ENCODE data around the gene NPAS2. TPM values are rescaled to one million over a fixed set of nuclear protein-coding genes. Genes with fewer than 3 reads are reported as not detected.

Gene NPAS2
- total RNA-seq, 1 experiment from 2014 or later, result 142 TPM

DNA sequence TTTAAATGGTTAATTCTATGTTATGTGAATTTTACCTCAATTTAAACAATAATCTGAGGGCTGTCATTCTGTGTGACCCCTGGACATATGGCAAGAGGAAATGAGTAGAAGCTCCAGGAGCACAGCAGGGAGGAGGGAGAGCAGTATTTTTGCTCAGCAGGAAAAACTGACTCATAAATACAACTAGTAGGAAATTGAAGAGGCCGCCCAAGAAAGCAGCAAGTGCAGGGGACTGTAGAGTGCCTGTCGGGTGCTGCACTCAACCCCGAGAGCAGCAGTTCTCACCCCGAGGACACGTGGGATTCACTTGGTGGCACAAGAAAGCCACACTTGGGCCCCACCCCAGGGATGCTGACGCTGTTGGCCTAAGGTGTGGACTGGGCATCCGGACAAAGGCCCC lies 60.8 kb downstream of the NPAS2 start:
- DNase-seq, result no peak
- BruUV-seq (replicated peaks), result no TSS peak
- H3K4me3 Mint-ChIP-seq (ENCODE audit: low read depth, unreplicated experiment), result no peak overlapping the region
- intact Hi-C loops (cut with micrococcal nuclease; ENCODE audit: unreplicated experiment), result no loop called here
- H3K4me1 Mint-ChIP-seq (ENCODE audit: low read depth, unreplicated experiment), result peaks cover 41% of the 10 kb centered on the region
- H3K27me3 Mint-ChIP-seq (ENCODE audit: unreplicated experiment), result no peaks in the 10 kb centered on the region
- peak overlapping the region; percentile 13 for H3K27ac Mint-ChIP-seq (ENCODE audit: unreplicated experiment)
- TF ChIP-seq, protein P1, sequence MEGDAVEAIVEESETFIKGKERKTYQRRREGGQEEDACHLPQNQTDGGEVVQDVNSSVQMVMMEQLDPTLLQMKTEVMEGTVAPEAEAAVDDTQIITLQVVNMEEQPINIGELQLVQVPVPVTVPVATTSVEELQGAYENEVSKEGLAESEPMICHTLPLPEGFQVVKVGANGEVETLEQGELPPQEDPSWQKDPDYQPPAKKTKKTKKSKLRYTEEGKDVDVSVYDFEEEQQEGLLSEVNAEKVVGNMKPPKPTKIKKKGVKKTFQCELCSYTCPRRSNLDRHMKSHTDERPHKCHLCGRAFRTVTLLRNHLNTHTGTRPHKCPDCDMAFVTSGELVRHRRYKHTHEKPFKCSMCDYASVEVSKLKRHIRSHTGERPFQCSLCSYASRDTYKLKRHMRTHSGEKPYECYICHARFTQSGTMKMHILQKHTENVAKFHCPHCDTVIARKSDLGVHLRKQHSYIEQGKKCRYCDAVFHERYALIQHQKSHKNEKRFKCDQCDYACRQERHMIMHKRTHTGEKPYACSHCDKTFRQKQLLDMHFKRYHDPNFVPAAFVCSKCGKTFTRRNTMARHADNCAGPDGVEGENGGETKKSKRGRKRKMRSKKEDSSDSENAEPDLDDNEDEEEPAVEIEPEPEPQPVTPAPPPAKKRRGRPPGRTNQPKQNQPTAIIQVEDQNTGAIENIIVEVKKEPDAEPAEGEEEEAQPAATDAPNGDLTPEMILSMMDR (IDR thresholded peaks at IDR 0.05; ENCODE audit: unreplicated experiment), result no peak
- no peaks in the 10 kb centered on the region for H3K9me3 Mint-ChIP-seq (ENCODE audit: low read depth, unreplicated experiment)
- CTCF ChIA-PET, result no interaction called here
- peaks cover 31% of the 10 kb centered on the region for H3K36me3 Mint-ChIP-seq (ENCODE audit: insufficient read depth, unreplicated experiment)

DNA sequence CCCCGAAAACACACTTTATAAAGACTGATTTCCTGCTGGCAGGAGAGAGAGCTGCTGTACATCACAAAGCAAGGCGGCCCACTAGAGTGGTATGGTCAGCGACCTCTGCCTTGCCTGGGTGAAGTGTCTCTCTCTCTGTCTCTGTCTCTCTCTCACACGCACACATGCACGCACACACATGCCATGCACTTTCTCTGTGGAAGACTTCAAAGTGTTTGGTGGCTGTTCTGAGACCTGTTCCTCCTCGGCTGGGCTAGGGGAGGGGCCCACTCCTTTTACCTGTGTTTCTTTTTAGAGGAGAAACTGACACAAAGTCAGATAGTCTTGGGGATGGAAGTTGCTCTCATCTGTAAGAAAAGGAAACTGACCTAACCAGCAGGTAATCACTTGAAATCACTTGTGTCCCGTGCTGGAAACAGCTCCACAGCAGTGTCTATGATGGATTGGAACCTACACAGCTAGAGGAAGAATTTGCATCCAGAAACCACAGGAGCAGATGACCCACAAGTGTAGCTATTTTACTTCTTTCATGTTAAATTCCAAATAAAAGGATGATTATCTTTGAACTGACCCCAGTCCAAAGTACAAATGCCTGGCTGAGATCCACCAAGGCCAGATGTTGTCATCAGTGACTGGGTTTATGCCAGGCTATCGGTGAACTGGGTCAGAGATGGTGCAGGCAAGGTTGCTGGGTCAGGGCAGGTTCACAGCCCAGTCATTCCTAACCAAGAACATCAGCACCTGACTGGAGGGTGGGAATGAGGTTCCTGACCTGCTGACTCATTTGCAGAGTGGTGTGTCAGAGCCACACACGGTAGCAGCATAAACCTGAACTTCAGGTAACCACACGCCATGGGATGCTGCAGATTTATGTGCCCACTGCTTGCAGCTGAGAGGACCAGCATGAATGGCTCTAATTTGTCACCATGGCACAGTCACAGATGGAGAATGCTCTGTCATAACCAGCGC lies 63.0 kb downstream of the NPAS2 start:
- Mint-ChIP-seq H3K4me3 (ENCODE audit: low read depth, unreplicated experiment) (peak overlapping the region; percentile 30), H3K4me1 (ENCODE audit: low read depth, unreplicated experiment) (peaks cover 45% of the 10 kb centered on the region), H3K36me3 (ENCODE audit: insufficient read depth, unreplicated experiment) (peaks cover 33% of the 10 kb centered on the region), H3K9me3 (ENCODE audit: low read depth, unreplicated experiment) (no peaks in the 10 kb centered on the region), H3K27me3 (ENCODE audit: unreplicated experiment) (no peaks in the 10 kb centered on the region), H3K27ac (ENCODE audit: unreplicated experiment) (peak overlapping the region; percentile 77)
- no TSS peak for BruUV-seq (replicated peaks)
- intact Hi-C loops (cut with micrococcal nuclease; ENCODE audit: unreplicated experiment), result no loop called here
- DNase-seq, result peak; percentile 62
- CTCF ChIA-PET, result interaction anchor here (1.9 kb wide), 1 partner anchor 273 kb away, joined by 5 read pairs; no protein-coding TSS in a partner anchor
- TF ChIP-seq, protein P1 (IDR thresholded peaks at IDR 0.05; ENCODE audit: unreplicated experiment), result no peak

DNA sequence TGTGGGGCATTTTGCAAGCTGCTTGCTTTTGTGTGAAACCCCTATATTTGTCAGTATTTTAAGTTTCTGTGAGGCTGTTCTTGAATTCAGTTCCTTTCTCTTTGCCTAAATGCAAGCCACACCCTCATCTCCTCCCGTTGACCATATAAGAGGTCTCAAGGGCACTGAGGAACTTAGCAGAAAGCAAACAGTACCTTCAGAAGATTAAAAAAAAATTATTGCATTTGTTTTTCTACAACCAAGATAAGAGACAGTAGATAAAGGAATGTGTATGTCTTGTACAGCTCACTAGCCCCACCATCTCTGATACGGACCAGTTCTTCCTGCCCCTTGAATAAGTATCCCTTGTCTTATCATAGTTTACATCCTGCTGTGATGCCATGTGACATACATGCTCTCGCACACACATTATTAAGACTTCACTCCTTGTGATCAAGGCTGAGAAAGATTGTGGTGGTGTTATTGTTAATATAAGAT lies 64.2 kb downstream of the NPAS2 start:
- no peaks in the 10 kb centered on the region for H3K9me3 Mint-ChIP-seq (ENCODE audit: low read depth, unreplicated experiment)
- H3K4me3 Mint-ChIP-seq (ENCODE audit: low read depth, unreplicated experiment), result peak overlapping the region; percentile 30
- no TSS peak for BruUV-seq (replicated peaks)
- peak overlapping the region; percentile 7 for H3K27ac Mint-ChIP-seq (ENCODE audit: unreplicated experiment)
- H3K36me3 Mint-ChIP-seq (ENCODE audit: insufficient read depth, unreplicated experiment), result peaks cover 29% of the 10 kb centered on the region
- H3K4me1 Mint-ChIP-seq (ENCODE audit: low read depth, unreplicated experiment), result peaks cover 51% of the 10 kb centered on the region
- DNase-seq, result no peak
- H3K27me3 Mint-ChIP-seq (ENCODE audit: unreplicated experiment), result no peaks in the 10 kb centered on the region
- intact Hi-C loops (cut with micrococcal nuclease; ENCODE audit: unreplicated experiment), result no loop called here
- TF ChIP-seq, protein P1 (IDR thresholded peaks at IDR 0.05; ENCODE audit: unreplicated experiment), result no peak
- CTCF ChIA-PET, result interaction anchor here (1.9 kb wide), 1 partner anchor 274 kb away, joined by 5 read pairs; no protein-coding TSS in a partner anchor

DNA sequence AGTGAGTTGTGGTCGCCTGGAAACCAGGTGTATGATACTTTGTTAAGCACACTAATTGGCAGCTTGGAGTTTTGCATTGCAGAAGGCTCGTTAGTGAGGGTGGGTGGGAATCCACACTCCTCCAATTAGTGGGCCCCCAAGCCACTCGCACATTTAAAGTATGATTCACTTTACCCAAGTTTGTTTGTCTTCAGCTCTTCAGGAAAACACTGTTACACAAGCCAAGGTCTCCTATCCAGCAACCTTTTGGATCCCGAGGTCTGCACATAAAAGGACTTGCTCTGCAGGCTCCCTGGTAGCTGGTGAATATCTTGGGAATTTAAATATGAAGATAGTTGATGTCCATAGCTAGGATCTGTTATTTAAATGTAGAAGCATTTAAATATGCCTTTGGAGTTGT lies 66.1 kb downstream of the NPAS2 start:
- H3K4me1 Mint-ChIP-seq (ENCODE audit: low read depth, unreplicated experiment), result peaks cover 48% of the 10 kb centered on the region
- no peaks in the 10 kb centered on the region for H3K9me3 Mint-ChIP-seq (ENCODE audit: low read depth, unreplicated experiment)
- H3K27ac Mint-ChIP-seq (ENCODE audit: unreplicated experiment), result no peak overlapping the region
- intact Hi-C loops (cut with micrococcal nuclease; ENCODE audit: unreplicated experiment), result no loop called here
- TF ChIP-seq, protein P1 (IDR thresholded peaks at IDR 0.05; ENCODE audit: unreplicated experiment), result no peak
- no TSS peak for BruUV-seq (replicated peaks)
- no peak for DNase-seq
- CTCF ChIA-PET, result interaction anchor here (1.1 to 1.3 kb wide), 2 partner anchors 17 to 105 kb away, joined by 3 read pairs; no protein-coding TSS in a partner anchor
- H3K36me3 Mint-ChIP-seq (ENCODE audit: insufficient read depth, unreplicated experiment), result peaks cover 33% of the 10 kb centered on the region
- H3K27me3 Mint-ChIP-seq (ENCODE audit: unreplicated experiment), result no peaks in the 10 kb centered on the region
- no peak overlapping the region for H3K4me3 Mint-ChIP-seq (ENCODE audit: low read depth, unreplicated experiment)
